Right lobe of liver (tissue), 4 donors: ENCODE results near the gene CHRNG.

ENCODE experiments used
- CTCF ChIP-seq, 4 donors: fragments of 200-600 bp in 3 of 4; fragments of 450-650 bp in 1 of 4; IDR thresholded peaks; one replicate each; pipeline versions ENCODE4 v1.5.1 to v1.8.0; 2016 to 2022; ENCODE audit warnings: antibody characterized with exemption in 4 of 4, mild to moderate bottlenecking in 2 of 4
- POLR2A ChIP-seq: fragments of 450-650 bp; IDR thresholded peaks from one replicate; pipeline ENCODE4 v1.6.1; 2017; ENCODE audit warnings: antibody characterized with exemption, mild to moderate bottlenecking
- donor health status: DM: no; HTN: no; CAD: no.
- donor health status: DM: no; HTN: no; CAD: no.
- donor health status: DM: no; HTN: yes; CAD: no.

GRCh38 chr2:232577841-232578240 is 38.3 kb downstream of the CHRNG start:
- TF ChIP-seq CTCF (IDR thresholded peaks at IDR 0.05) (no peak), POLR2A (no peak)
